Sigmoid colon (tissue), 4 donors: ENCODE data around the gene SLC16A8.

Source experiments
- POLR2AphosphoS5 ChIP-seq, 4 donors: sonication (generic); formaldehyde crosslinking; IDR thresholded peaks; one replicate each; pipeline ENCODE4 v1.6.1; 2017; ENCODE audit warnings: antibody characterized with exemption in 4 of 4
- TF ChIP-seq, protein P1 (sequence below), 4 experiments: fragments of 450-650 bp in 3 of 4; fragments of 200-600 bp in 1 of 4; IDR thresholded peaks; one replicate each; pipeline ENCODE4 v1.5.1; 2016 to 2019; ENCODE audit warnings: antibody characterized with exemption in 4 of 4, mild to moderate bottlenecking in 3 of 4, moderate library complexity in 2 of 4

DNA sequence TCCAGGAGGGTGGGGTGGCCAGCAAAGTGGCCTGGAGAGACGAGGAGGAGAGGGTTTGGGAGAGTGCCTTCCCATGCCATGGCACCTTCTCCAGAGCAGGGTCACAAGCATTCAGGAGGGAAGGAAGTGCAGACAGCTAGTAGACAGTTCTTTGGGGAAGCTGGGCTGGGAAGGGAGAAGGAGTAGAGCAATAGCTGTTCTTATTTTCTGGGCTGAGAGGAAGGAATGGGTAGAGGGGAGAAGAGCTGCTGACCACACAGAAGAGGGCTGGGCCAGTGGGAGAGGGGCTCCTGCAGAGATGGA is 41.5 kb downstream of the SLC16A8 start:
- TF ChIP-seq, protein P1, sequence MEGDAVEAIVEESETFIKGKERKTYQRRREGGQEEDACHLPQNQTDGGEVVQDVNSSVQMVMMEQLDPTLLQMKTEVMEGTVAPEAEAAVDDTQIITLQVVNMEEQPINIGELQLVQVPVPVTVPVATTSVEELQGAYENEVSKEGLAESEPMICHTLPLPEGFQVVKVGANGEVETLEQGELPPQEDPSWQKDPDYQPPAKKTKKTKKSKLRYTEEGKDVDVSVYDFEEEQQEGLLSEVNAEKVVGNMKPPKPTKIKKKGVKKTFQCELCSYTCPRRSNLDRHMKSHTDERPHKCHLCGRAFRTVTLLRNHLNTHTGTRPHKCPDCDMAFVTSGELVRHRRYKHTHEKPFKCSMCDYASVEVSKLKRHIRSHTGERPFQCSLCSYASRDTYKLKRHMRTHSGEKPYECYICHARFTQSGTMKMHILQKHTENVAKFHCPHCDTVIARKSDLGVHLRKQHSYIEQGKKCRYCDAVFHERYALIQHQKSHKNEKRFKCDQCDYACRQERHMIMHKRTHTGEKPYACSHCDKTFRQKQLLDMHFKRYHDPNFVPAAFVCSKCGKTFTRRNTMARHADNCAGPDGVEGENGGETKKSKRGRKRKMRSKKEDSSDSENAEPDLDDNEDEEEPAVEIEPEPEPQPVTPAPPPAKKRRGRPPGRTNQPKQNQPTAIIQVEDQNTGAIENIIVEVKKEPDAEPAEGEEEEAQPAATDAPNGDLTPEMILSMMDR (IDR thresholded peaks at IDR 0.05), result no peak
- TF ChIP-seq POLR2AphosphoS5 (IDR thresholded peaks at IDR 0.05), result no peak
